Prostate gland (tissue), 2 donors: ENCODE measurements around the gene CLEC16A. TPM values are rescaled to one million over a fixed set of nuclear protein-coding genes. Genes with fewer than 3 reads are reported as not detected.

ENCODE experiments used
- DNase-seq: peaks from one replicate; pipeline ENCODE4 v3.0.0-alpha.2; 2019; ENCODE audit warnings: low spot score
- H3K27ac ChIP-seq, 2 donors: fragments of 200-600 bp; sonication (generic); 2 replicates each; pipeline ENCODE4 v1.5.1; 2017 to 2019
- H3K27me3 ChIP-seq: fragments of 200-600 bp; sonication (generic); replicated peaks from 2 replicates; pipeline ENCODE4 v1.5.1; 2019; ENCODE audit not compliant: insufficient read depth
- H3K36me3 ChIP-seq, 2 donors: fragments of 200-600 bp; sonication (generic); 1 replicate in 1 of 2; 2 replicates in 1 of 2; pipeline versions ENCODE4 v1.5.1 to v1.8.1; 2017 to 2019
- H3K4me1 ChIP-seq: fragments of 200-600 bp; sonication (generic); replicated peaks from 2 replicates; pipeline ENCODE4 v1.5.1; 2019
- H3K4me3 ChIP-seq, 2 donors: fragments of 200-600 bp; sonication (generic); 2 replicates each; pipeline ENCODE4 v1.5.1; 2017 to 2019
- H3K9me3 ChIP-seq: fragments of 200-600 bp; sonication (generic); 2 replicates; pipeline ENCODE4 v1.5.1; 2017
- CTCF ChIP-seq, 4 experiments: fragments of 200-600 bp in 2 of 4; fragments of 450-650 bp in 2 of 4; sonication (generic) in 2 of 4; IDR thresholded peaks; 1 replicate in 3 of 4; 2 replicates in 1 of 4; pipeline ENCODE4 v1.5.1; 2016 to 2019; ENCODE audit warnings: antibody characterized with exemption in 4 of 4, mild to moderate bottlenecking in 2 of 4, moderate library complexity in 2 of 4
- POLR2A ChIP-seq: fragments of 450-650 bp; IDR thresholded peaks from one replicate; pipeline ENCODE4 v1.6.1; 2016; ENCODE audit warnings: antibody characterized with exemption, mild to moderate bottlenecking
- POLR2AphosphoS5 ChIP-seq: sonication (generic); formaldehyde crosslinking; IDR thresholded peaks from one replicate; pipeline ENCODE4 v1.6.1; 2017; ENCODE audit warnings: antibody characterized with exemption
- WGBS: methylation state at CpG from one replicate; pipeline ENCODE4 v1.1.5; 2018; 5-methylcytosine and 5-hydroxymethylcytosine counted together
- intact Hi-C: fragments of 100-400 bp; cut with DNase I; formaldehyde crosslinking; loops from one replicate; pipeline ENCODE4 v1.14.2; 2022
- total RNA-seq, 2 donors: library from RNA; depleted of rRNA; stranded (reverse); fragments of >200 nt; gene quantifications; one replicate each; pipeline ENCODE4 v1.1.0, GENCODE V29; 2016

The CLEC16A gene
- total RNA-seq, 2 donors from 2014 or later, result 26.1 to 52.2 TPM

- TF ChIP-seq POLR2AphosphoS5 (no peak), POLR2A (no peak), CTCF (IDR thresholded peaks at IDR 0.05) (no peak)
- intact Hi-C loops, result no loop called here
- Histone ChIP-seq H3K36me3 (peaks cover 0 to 8% of the 10 kb centered on the region in 2 donors), H3K4me1 (no peaks in the 10 kb centered on the region), H3K4me3 (no peak overlapping the region), H3K27ac (no peak overlapping the region), H3K9me3 (no peaks in the 10 kb centered on the region), H3K27me3 (no peaks in the 10 kb centered on the region)
- 88% methylated on average over 4 of the region's 4 CpGs for WGBS
- no peak for DNase-seq
Observed at GRCh38 chr16:11059588-11059987, 115.2 kb downstream of the CLEC16A start.

GRCh38 chr16:11060364-11060763 lies 116.0 kb downstream of the CLEC16A start:
- intact Hi-C loops, result no loop called here
- Histone ChIP-seq H3K4me3 (no peak overlapping the region), H3K36me3 (peaks cover 0 to 8% of the 10 kb centered on the region in 2 donors), H3K9me3 (no peaks in the 10 kb centered on the region), H3K27ac (no peak overlapping the region), H3K4me1 (no peaks in the 10 kb centered on the region), H3K27me3 (no peaks in the 10 kb centered on the region)
- TF ChIP-seq CTCF (IDR thresholded peaks at IDR 0.05) (no peak), POLR2AphosphoS5 (no peak), POLR2A (no peak)
- DNase-seq, result no peak
- 96% methylated on average over 4 of the region's 4 CpGs for WGBS

GRCh38 chr16:11060842-11061241 lies 116.5 kb downstream of the CLEC16A start:
- Histone ChIP-seq H3K36me3 (peaks cover 0 to 8% of the 10 kb centered on the region in 2 donors), H3K27me3 (no peaks in the 10 kb centered on the region), H3K4me3 (no peak overlapping the region), H3K4me1 (no peaks in the 10 kb centered on the region), H3K27ac (no peak overlapping the region), H3K9me3 (no peaks in the 10 kb centered on the region)
- TF ChIP-seq POLR2A, result no peak
- TF ChIP-seq CTCF (IDR thresholded peaks at IDR 0.05), result no peak
- TF ChIP-seq POLR2AphosphoS5, result no peak
- no peak for DNase-seq
- 93% methylated on average over 7 of the region's 7 CpGs for WGBS
- intact Hi-C loops, result no loop called here

GRCh38 chr16:11061629-11062270 lies 117.4 kb downstream of the CLEC16A start:
- no peak for TF ChIP-seq CTCF (IDR thresholded peaks at IDR 0.05)
- TF ChIP-seq POLR2A, result no peak
- TF ChIP-seq POLR2AphosphoS5, result no peak
- Histone ChIP-seq H3K4me1 (no peaks in the 10 kb centered on the region), H3K27me3 (no peaks in the 10 kb centered on the region), H3K9me3 (no peaks in the 10 kb centered on the region), H3K4me3 (no peak overlapping the region), H3K36me3 (peaks cover 0 to 8% of the 10 kb centered on the region in 2 donors), H3K27ac (no peak overlapping the region)
- intact Hi-C loops, result no loop called here
- WGBS, result 89% methylated on average over 6 of the region's 6 CpGs
- no peak for DNase-seq

- TF ChIP-seq POLR2A (no peak), CTCF (IDR thresholded peaks at IDR 0.05) (no peak), POLR2AphosphoS5 (no peak)
- Histone ChIP-seq H3K9me3 (no peaks in the 10 kb centered on the region), H3K27me3 (no peaks in the 10 kb centered on the region), H3K4me3 (no peak overlapping the region), H3K36me3 (peaks cover 0 to 8% of the 10 kb centered on the region in 2 donors), H3K27ac (no peak overlapping the region), H3K4me1 (no peaks in the 10 kb centered on the region)
- no peak for DNase-seq
- intact Hi-C loops, result no loop called here
- 83% methylated on average over 8 of the region's 8 CpGs for WGBS
Observed at GRCh38 chr16:11063448-11064201, 119.3 kb downstream of the CLEC16A start.
